Stimulated activated CD4-positive, alpha-beta T cell treated with anti-CD3 and anti-CD28 coated beads, Interleukin-4, amount 100 ng/mL, for 4 hours (primary cell): ENCODE measurements around the gene GK.
A peak's percentile ranks its signal among the peaks of the same experiment; 100 is the strongest.
"Not testable (repeated sequence)": the region's sequence is repeated elsewhere in the genome, so short reads cannot be mapped to it uniquely, and the experiment has no call there.

ENCODE experiments used
- DNase-seq, 2 experiments: peaks; one replicate each; pipeline ENCODE4 v3.0.0-alpha.2; 2020

The GK gene

DNA sequence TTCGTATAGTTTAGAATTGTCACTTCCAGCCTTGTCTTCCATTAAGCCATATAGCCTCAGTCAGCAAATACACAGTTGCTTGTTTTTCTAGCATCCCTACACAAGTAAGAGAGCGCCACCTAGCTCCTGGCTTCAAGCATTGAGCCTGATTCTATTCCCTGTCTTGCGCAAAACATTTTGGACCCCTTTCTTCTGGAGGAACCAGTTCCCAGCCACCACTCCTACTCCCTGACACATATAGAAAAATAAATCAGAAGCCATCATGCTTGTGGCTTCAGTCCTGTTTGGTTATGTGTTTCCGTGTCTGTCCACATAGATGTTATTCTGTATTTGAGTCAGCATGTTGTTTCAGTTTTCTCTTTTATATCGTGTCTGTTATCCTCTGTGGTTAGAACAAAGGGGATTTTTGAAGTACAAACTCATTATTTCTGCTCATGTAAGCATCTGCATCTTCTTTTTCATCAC is 59.9 kb downstream of the GK start:
- peak; percentile 7 to 13 for DNase-seq

DNA sequence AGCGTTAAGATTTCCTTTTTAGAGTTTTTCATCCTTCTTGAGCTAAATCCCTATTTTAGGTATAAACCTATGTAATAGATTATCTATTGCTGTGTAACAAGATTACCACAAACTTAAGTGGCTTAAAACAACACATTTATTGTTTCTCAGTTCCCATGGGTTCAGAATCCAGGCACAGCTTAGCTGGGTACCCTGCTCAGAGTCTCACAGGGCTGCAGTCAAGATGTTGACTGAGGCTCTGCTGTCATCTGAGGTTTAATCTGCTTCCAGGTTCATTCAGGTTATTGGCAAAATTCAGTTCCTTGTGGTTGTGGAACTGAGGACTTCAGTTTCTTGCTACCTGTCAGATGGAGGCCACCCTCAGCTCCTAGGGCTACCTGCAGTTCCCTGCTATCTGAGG is 60.9 kb downstream of the GK start:
- no peak for DNase-seq

DNA sequence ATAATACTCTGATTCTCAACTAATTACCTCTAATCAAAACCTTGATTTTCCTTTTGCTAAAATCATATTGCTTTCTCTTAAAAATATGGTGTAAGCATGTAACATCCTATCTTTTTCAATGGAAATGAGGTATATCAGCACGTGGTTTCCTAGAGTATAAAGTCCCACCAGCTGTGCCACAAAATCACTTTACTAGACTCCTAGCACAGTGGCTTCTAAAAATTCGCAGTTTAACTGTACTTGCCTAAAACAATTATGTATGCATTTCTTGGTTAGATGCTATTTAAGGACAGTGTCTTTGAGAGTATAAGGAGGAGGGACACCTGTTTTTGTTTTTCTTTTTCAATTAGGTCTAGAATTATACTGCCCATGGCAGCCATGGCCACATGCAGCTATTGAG is 62.8 kb downstream of the GK start:
- no peak for DNase-seq

DNA sequence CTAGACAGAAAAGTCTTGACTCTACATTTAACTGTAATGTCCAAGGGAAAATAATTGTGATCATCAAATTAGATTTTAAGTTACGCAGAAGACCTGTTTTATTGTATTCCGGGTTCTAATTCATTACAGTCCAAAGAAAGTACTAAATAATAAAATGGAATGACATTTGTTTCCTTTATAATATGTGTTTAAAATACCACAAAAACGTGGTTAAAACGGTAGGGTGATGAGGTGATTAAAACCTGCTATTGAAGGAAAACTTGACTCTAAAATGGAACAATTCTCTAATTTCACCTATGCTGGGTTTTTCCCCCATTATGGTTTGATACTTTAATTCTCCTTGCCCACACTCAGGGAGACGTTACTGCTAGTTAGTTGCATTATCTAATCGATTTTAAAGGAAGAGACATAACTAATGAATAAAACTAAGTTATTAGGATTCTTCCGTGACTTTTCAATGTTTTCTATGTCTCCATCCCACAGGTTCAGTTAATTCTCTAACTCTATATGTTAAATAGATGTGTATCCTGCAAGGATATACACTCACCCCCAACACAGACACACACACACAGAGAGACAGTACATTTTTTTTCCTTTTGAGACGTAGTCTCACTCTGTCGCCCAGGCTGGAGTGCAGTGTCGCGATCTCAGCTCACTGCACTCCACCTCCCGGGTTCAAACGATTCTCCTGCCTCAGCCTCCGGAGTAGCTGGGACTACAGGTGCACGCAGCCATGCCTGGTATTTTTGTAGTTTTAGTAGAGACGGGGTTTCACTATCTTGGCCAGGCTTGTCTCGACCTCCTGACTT is 80.8 kb downstream of the GK start:
- DNase-seq = no peak

DNA sequence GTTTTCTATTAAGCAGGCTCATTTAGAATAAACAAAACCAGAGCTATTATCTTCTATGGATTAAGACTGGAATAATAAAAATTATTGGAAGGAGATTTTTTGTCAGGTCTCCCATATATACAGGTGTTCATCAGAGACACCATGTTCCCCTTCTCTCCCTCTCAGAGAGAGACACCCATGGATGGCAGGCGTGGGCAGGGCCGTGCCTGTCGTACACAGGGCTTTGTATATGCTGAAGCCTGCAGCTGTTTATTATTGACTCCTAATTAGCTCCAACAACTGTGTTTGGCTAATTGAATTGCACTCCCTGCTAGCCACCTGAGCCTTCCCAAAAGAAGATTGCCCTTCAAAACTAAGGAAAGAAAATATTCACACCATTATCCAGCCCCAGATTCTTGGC is 81.6 kb downstream of the GK start:
- DNase-seq = no peak

DNA sequence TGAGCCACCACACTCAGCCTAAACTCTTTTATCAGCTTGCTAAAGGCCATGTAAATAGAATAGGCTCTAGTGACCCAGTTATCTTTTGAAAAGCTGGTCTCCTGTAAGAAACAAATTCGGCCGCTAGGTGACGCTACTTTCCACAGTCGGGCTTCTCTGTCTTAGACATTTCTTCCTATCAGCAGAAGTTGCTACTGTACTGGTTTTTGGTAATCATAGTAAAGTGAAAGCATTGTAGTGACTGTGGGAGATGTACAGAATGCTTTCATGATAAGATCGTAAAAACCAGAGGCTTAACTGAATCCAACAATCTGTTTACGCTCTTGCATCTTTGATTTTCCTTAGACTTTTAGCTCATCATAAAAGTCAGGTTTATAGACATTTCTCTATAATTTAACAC is 82.6 kb downstream of the GK start:
- DNase-seq = peak; percentile 60 to 65

DNA sequence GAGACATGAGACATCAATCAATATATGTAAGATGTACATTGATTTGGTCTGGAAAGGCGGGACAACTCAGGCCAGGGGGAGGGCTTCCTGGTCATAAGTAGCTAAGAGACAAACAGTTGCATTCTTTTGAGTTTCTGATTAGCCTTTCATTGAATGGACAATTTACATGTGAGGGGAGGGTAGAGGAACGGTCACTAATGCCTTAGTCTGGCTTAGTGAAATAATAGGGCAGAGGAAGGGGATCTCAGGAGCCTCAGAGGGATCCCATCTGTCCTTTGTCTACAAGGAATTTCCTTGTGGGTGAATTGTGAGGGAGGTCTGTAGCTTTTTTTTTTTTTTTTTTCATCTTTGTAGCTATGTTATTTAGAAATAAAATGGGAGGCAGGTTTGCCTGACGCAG is 88.3 kb downstream of the GK start:
- DNase-seq = no peak

DNA sequence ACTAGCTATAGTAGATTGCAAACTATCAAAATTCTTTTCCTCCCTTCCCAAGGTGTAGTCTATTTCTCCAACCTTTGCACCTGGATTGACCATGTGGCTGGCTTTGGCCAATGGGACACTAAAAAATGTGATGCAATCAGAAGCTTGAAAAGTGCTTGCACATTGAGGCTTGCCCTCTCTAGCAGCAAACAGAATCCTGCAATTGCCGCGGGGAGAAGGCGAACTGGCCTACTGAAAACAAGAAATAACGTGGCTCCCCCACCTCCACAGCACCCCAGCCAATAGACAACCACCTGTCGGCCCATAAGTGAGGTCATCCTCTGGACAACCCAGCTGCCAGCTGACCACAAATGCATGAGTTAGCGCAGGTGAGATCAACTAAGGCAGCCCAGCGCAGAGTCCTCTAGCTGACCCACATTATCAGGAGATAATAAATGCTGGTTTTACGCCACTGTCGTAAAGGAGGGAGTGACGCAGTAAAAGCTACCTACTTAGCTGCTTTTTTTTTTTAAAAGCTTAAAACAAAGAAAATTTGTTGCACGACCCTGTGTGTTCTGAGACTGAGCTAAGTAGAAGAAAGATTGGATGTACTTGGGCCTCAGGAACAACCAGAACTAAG is 95.2 kb downstream of the GK start:
- no peak for DNase-seq

DNA sequence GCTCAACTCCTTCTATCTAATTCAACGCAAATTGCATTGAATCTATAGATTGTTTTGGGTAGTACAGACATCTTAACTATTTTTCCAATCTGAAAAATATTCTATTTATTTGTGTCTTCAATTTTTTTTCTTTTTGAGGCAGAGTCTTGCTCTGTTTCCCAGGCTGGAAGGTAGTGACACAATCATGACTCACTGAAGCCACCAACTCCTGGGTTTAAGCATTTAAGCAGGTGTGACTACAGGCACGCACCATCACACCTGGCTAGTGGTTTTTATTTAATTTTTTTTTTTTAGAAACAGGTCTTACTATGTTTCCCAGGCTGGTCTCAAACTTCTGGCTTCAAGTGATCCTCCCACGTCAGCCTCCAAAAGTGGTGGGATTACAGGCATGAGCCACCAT is 98.3 kb downstream of the GK start:
- DNase-seq = no peak

DNA sequence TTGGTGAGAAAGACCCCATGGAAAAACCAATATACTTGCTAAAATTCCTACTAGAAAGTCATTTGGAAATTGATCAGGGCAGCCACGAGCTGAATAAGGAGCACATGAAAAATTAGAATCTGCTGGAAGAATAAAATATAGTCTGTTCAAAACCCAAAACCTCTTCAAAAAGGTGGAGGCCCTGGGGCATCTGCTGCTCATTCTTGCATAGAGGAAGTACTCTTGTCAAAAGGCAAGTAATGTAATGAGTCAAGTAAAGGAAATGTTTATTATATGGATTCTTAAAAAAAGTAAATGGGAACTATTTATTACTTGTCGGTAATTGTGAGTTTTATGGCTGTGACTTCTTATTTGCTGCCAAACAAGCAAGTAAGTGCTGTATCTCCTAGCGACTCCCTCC is 109.5 kb downstream of the GK start:
- no peak for DNase-seq

DNA sequence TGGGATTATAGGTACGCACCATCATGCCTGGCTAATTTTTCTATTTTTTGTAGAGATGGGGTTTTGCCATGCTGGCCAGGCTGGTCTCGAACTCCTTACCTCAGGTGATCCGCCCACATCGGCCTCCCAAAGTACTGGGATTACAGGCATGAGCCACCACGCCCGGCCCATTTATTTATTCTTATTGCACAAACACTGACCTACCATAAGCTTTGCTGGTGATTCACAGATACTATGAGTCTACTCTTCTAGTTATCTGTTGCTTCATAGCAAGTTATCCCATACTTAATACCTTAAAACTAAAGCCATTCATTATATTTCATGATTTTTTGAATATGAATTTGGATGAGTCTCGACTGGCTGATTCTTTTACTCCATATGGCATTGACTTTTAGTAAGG is 120.5 kb downstream of the GK start:
- DNase-seq = not testable (repeated sequence)

DNA sequence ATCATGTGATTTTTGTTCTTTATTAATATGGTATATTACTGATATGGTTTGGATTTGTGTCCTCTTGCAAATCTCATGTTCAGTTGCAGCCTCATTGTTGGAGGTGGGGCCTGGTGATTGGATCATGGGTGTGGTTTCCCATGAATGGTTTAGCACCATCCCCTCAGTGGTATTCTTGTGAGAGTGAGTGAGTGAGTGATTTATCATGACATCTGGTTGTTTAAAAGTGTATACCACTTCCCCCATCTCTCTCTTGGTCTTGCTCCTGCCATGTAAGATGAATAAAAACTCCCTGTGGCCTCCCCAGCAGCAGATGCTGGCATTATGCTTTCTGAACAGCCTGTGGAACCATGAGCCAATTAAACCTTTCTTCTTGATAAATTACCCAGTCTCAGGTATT is 124.4 kb downstream of the GK start:
- DNase-seq = no peak

DNA sequence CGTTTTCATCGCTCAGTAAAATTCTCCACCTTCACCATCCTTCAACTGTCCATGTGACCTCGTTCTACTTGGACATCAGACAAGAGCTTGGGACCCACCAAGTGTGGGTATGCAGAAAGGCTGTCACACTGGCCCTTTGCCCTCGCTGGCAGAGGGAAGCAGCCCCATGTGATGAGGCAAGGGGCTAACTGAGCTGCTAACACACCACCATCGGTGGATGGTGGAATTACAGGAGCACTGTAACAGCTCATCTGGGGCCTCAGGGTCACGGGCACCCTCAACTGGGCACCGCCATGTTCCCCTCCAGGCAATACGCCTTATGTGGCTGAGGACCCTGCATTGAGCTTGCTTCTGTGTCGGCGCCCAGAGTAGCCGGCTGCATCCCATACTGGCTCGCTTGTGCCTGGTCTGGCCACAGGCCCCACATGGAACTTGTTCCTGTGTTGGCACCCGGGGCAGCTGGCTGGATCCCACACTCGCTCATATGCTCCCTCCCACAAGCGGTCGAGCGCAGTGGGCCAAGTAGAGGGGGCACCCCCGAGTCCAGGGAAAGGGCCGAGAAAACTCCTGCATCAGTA is 126.3 kb downstream of the GK start:
- no peak for DNase-seq
